Colonic mucosa (tissue), 4 donors: ENCODE data around the gene C6orf118. TPM values are rescaled to one million over a fixed set of nuclear protein-coding genes. Genes with fewer than 3 reads are reported as not detected.

ENCODE experiments used
- DNase-seq: peaks from one replicate; pipeline ENCODE4 v3.0.0-alpha.2; 2020
- H3K27ac ChIP-seq: fragments of 200-600 bp; one replicate; pipeline ENCODE4 v1.8.0; 2021
- H3K27me3 ChIP-seq: fragments of 200-600 bp; one replicate; pipeline ENCODE4 v1.8.0; 2021
- H3K36me3 ChIP-seq: fragments of 200-600 bp; one replicate; pipeline ENCODE4 v1.8.0; 2021
- H3K4me1 ChIP-seq: fragments of 200-600 bp; one replicate; pipeline ENCODE4 v1.8.0; 2021; ENCODE audit warnings: mild to moderate bottlenecking
- H3K4me3 ChIP-seq: fragments of 200-600 bp; one replicate; pipeline ENCODE4 v1.8.0; 2021
- H3K9ac ChIP-seq, 2 donors: one replicate each; pipeline ENCODE4 v1.7.0; 2013; ENCODE audit warnings: control low read depth in 2 of 2, low read depth in 2 of 2, low read length in 2 of 2
- H3K9me3 ChIP-seq: fragments of 200-600 bp; one replicate; pipeline ENCODE4 v1.8.0; 2021
- CTCF ChIP-seq: fragments of 200-600 bp; IDR thresholded peaks from one replicate; pipeline ENCODE4 v1.8.0; 2022; ENCODE audit warnings: antibody characterized with exemption, mild to moderate bottlenecking
- intact Hi-C: fragments of 100-400 bp; cut with DNase I; formaldehyde crosslinking; loops from one replicate; pipeline ENCODE4 v1.14.1; 2022
- total RNA-seq, 2 donors: library from RNA; stranded (reverse); fragmentation: NEBNext Ultra II Directional in 1 of 2; extraction: Animal tissue kit (Norgen Biotek cat#: 25700) in 1 of 2; gene quantifications; one replicate each; pipeline ENCODE4 v1.2.1, GENCODE V29; 2021
- donor health status: healthy.
- donor health status: DM: no; HTN: no; CAD: no.
- donor health status: DM: no; HTN: no; CAD: no.

Gene C6orf118
- total RNA-seq, 2 donors from 2014 or later, result not detected

- no peaks in the 10 kb centered on the region for H3K36me3 ChIP-seq
- intact Hi-C loops, result no loop called here
- H3K9ac ChIP-seq, result no peak overlapping the region
- DNase-seq, result no peak
- no peaks in the 10 kb centered on the region for H3K4me1 ChIP-seq
- H3K4me3 ChIP-seq, result no peak overlapping the region
- H3K27ac ChIP-seq, result no peak overlapping the region
- no peaks in the 10 kb centered on the region for H3K27me3 ChIP-seq
- H3K9me3 ChIP-seq, result no peaks in the 10 kb centered on the region
- TF ChIP-seq CTCF, result no peak
These were observed 64.7 kb downstream of the C6orf118 start for GRCh38 chr6:165244524-165245247.

- no peak for DNase-seq
- intact Hi-C loops, result no loop called here
- H3K27ac ChIP-seq, result no peak overlapping the region
- H3K4me1 ChIP-seq, result no peaks in the 10 kb centered on the region
- H3K27me3 ChIP-seq, result no peaks in the 10 kb centered on the region
- H3K9me3 ChIP-seq, result no peaks in the 10 kb centered on the region
- no peaks in the 10 kb centered on the region for H3K36me3 ChIP-seq
- TF ChIP-seq CTCF, result no peak
- H3K4me3 ChIP-seq, result no peak overlapping the region
- no peak overlapping the region for H3K9ac ChIP-seq
These were observed 65.6 kb downstream of the C6orf118 start for GRCh38 chr6:165243801-165244200.

- Histone ChIP-seq H3K36me3 (no peaks in the 10 kb centered on the region), H3K4me3 (no peak overlapping the region), H3K4me1 (no peaks in the 10 kb centered on the region), H3K9ac (no peak overlapping the region), H3K9me3 (no peaks in the 10 kb centered on the region), H3K27me3 (no peaks in the 10 kb centered on the region), H3K27ac (no peak overlapping the region)
- no peak for DNase-seq
- no peak for TF ChIP-seq CTCF
- intact Hi-C loops, result no loop called here
These were observed 73.1 kb downstream of the C6orf118 start for GRCh38 chr6:165236326-165236725.

- Histone ChIP-seq H3K9me3 (no peaks in the 10 kb centered on the region), H3K4me3 (no peak overlapping the region), H3K36me3 (no peaks in the 10 kb centered on the region), H3K27me3 (no peaks in the 10 kb centered on the region), H3K4me1 (no peaks in the 10 kb centered on the region), H3K9ac (no peak overlapping the region), H3K27ac (no peak overlapping the region)
- no peak for DNase-seq
- intact Hi-C loops, result no loop called here
- TF ChIP-seq CTCF, result no peak
These were observed 76.5 kb downstream of the C6orf118 start for GRCh38 chr6:165232731-165233488.

- no peaks in the 10 kb centered on the region for H3K36me3 ChIP-seq
- no peak for DNase-seq
- no peak for TF ChIP-seq CTCF
- H3K4me1 ChIP-seq, result no peaks in the 10 kb centered on the region
- H3K27ac ChIP-seq, result no peak overlapping the region
- H3K9ac ChIP-seq, result no peak overlapping the region
- H3K27me3 ChIP-seq, result no peaks in the 10 kb centered on the region
- no peaks in the 10 kb centered on the region for H3K9me3 ChIP-seq
- intact Hi-C loops, result no loop called here
- no peak overlapping the region for H3K4me3 ChIP-seq
These were observed 77.5 kb downstream of the C6orf118 start for GRCh38 chr6:165231581-165232561.
